Erythroblast (primary cell): ENCODE data around the gene TTC39B.

Source experiments
- GATA1 ChIP-seq: IDR thresholded peaks from 2 replicates; pipeline ENCODE4 v1.6.1; 2011; ENCODE audit warnings: low read depth, mild to moderate bottlenecking, control low read depth, low read length, moderate library complexity
- POLR2A ChIP-seq: IDR thresholded peaks from 2 replicates; pipeline ENCODE4 v1.6.1; 2011; ENCODE audit warnings: mild to moderate bottlenecking, low read length

DNA sequence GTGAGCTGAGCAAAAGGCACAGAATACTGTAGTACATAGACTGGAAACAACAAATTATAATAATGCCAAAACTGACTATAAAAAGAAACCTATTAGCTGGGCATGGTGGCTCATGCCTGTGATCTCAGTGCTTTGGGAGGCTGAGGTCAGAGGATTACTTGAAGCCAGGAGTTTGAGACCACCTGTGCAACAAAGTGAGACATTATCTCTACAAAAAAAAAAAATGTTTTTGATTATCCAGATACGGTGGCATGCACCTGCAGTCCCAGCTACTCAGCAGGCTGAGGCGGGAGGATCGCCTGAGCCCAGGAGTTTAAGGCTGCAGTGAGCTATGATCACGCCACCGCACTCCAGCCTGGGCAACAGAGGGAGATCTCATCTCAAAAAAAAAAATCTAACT, 175.9 kb downstream of the TTC39B start:
- TF ChIP-seq POLR2A (no peak), GATA1 (no peak)
